ENCODE results near the gene HBD. TPM values are rescaled to one million over a fixed set of nuclear protein-coding genes. Genes with fewer than 3 reads are reported as not detected.

HBD gene
- total RNA-seq, 2 experiments from 2014 or later = not detected

DNA sequence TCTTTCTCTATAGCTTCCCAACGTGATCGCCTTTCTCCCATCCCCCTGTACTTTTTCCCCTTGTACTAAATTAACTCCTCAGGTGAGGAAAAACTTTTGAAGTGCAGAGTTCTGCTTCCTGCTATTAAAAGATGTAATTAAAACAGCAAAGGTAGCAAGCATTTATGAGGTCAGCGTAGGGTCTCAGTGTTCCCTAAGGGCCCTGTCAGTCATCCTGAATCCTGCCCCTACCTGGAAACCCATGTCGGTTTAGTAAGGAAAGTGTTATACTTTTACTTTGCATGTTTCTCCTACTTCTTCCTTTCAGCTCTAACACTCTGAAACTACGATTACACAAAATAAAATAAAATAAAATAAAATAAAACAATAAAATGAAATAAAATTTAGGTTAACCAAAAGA, 6.2 kb downstream of the HBD start:
- Mint-ChIP-seq H3K27me3 (peaks cover 2% of the 10 kb centered on the region), H3K4me3 (no peak overlapping the region), H3K9me3 (ENCODE audit: low read depth) (no peaks in the 10 kb centered on the region), H3K27ac (no peak overlapping the region), H3K4me1 (no peaks in the 10 kb centered on the region), H3K36me3 (ENCODE audit: low read depth) (no peaks in the 10 kb centered on the region)
- ChIA-PET CTCF (no interaction called here), POLR2A (no interaction called here)
- DNase-seq (no peak), ATAC-seq (no peak)
- intact Hi-C loops (cut with DNase I, micrococcal nuclease) = no loop called here

DNA sequence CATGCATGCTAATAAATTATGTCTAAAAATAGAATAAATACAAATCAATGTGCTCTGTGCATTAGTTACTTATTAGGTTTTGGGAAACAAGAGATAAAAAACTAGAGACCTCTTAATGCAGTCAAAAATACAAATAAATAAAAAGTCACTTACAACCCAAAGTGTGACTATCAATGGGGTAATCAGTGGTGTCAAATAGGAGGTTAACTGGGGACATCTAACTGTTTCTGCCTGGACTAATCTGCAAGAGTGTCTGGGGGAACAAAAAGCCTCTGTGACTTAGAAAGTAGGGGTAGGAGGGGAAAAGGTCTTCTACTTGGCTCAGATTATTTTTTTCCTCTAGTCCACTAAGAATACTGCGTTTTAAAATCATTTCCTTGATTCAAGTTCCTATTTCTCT, 6.6 kb downstream of the HBD start:
- H3K9me3 Mint-ChIP-seq (ENCODE audit: low read depth) = no peaks in the 10 kb centered on the region
- H3K4me3 Mint-ChIP-seq = no peak overlapping the region
- intact Hi-C loops (cut with DNase I, micrococcal nuclease) = no loop called here
- H3K4me1 Mint-ChIP-seq = no peaks in the 10 kb centered on the region
- ChIA-PET POLR2A (no interaction called here), CTCF (no interaction called here)
- H3K27me3 Mint-ChIP-seq = peaks cover 2% of the 10 kb centered on the region
- DNase-seq (no peak), ATAC-seq (no peak)
- H3K36me3 Mint-ChIP-seq (ENCODE audit: low read depth) = no peaks in the 10 kb centered on the region
- no peak overlapping the region for H3K27ac Mint-ChIP-seq

DNA sequence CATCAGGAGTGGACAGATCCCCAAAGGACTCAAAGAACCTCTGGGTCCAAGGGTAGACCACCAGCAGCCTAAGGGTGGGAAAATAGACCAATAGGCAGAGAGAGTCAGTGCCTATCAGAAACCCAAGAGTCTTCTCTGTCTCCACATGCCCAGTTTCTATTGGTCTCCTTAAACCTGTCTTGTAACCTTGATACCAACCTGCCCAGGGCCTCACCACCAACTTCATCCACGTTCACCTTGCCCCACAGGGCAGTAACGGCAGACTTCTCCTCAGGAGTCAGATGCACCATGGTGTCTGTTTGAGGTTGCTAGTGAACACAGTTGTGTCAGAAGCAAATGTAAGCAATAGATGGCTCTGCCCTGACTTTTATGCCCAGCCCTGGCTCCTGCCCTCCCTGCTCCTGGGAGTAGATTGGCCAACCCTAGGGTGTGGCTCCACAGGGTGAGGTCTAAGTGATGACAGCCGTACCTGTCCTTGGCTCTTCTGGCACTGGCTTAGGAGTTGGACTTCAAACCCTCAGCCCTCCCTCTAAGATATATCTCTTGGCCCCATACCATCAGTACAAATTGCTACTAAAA, 7.5 kb downstream of the HBD start, which contains the start of gene HBB:
Gene HBB (minus strand): TSS at position 340 of the 579 bp plus-strand sequence. CDS start 50 bp downstream, at position 290.
- Mint-ChIP-seq H3K27ac (no peak within 1 kb of the TSS), H3K9me3 (ENCODE audit: low read depth) (no peaks in the 10 kb centered on the region), H3K36me3 (ENCODE audit: low read depth) (no peaks in the 10 kb centered on the region), H3K4me3 (no peak within 1 kb of the TSS), H3K27me3 (no peaks in the 10 kb centered on the region), H3K4me1 (no peaks in the 10 kb centered on the region)
- intact Hi-C loops (cut with DNase I, micrococcal nuclease) = no loop called here
- ChIA-PET POLR2A (no interaction called here), CTCF (no interaction called here)
- no peak for ATAC-seq
- no peak for DNase-seq

DNA sequence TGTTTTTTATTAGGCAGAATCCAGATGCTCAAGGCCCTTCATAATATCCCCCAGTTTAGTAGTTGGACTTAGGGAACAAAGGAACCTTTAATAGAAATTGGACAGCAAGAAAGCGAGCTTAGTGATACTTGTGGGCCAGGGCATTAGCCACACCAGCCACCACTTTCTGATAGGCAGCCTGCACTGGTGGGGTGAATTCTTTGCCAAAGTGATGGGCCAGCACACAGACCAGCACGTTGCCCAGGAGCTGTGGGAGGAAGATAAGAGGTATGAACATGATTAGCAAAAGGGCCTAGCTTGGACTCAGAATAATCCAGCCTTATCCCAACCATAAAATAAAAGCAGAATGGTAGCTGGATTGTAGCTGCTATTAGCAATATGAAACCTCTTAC, 8.8 kb downstream of the HBD start:
- DNase-seq (no peak), ATAC-seq (no peak)
- ChIA-PET POLR2A (no interaction called here), CTCF (no interaction called here)
- Mint-ChIP-seq H3K4me1 (no peaks in the 10 kb centered on the region), H3K9me3 (ENCODE audit: low read depth) (no peaks in the 10 kb centered on the region), H3K4me3 (no peak overlapping the region), H3K27ac (no peak overlapping the region), H3K36me3 (ENCODE audit: low read depth) (no peaks in the 10 kb centered on the region), H3K27me3 (no peaks in the 10 kb centered on the region)
- intact Hi-C loops (cut with DNase I, micrococcal nuclease) = no loop called here

DNA sequence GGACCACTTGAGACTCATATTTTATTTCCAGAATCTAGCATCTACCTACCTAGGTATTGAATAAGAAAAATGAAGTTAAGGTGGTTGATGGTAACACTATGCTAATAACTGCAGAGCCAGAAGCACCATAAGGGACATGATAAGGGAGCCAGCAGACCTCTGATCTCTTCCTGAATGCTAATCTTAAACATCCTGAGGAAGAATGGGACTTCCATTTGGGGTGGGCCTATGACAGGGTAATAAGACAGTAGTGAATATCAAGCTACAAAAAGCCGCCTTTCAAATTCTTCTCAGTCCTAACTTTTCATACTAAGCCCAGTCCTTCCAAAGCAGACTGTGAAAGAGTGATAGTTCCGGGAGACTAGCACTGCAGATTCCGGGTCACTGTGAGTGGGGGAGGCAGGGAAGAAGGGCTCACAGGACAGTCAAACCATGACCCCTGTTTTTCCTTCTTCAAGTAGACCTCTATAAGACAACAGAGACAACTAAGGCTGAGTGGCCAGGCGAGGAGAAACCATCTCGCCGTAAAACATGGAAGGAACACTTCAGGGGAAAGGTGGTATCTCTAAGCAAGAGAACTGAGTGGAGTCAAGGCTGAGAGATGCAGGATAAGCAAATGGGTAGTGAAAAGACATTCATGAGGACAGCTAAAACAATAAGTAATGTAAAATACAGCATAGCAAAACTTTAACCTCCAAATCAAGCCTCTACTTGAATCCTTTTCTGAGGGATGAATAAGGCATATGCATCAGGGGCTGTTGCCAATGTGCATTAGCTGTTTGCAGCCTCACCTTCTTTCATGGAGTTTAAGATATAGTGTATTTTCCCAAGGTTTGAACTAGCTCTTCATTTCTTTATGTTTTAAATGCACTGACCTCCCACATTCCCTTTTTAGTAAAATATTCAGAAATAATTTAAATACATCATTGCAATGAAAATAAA, 9.5 kb downstream of the HBD start:
- no peaks in the 10 kb centered on the region for H3K9me3 Mint-ChIP-seq (ENCODE audit: low read depth)
- ChIA-PET POLR2A (no interaction called here), CTCF (no interaction called here)
- no peaks in the 10 kb centered on the region for H3K4me1 Mint-ChIP-seq
- intact Hi-C loops (cut with DNase I, micrococcal nuclease) = no loop called here
- no peak overlapping the region for H3K4me3 Mint-ChIP-seq
- no peak overlapping the region for H3K27ac Mint-ChIP-seq
- DNase-seq (no peak), ATAC-seq (no peak)
- no peaks in the 10 kb centered on the region for H3K27me3 Mint-ChIP-seq
- H3K36me3 Mint-ChIP-seq (ENCODE audit: low read depth) = no peaks in the 10 kb centered on the region

DNA sequence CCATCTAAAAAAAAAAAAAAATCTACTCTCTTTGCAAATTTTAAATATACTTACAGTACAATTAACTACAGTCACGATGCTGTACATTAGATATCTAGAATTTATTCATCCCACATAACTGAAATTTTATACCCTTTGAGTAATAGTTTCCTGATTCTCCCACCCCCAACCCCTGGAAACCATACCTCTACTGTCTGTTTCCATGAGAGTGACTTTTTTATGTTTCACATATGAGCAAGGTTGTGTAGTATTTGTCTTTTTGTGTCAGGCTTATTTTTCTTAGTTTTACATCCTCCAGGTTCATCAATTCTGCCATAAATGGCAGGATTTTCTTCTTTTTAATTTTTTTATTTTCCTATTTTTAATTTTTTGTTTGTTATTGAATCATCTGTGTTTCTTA, 10.6 kb downstream of the HBD start:
- no peak for ATAC-seq
- no peaks in the 10 kb centered on the region for H3K27me3 Mint-ChIP-seq
- no peak for DNase-seq
- ChIA-PET CTCF (no interaction called here), POLR2A (no interaction called here)
- H3K4me3 Mint-ChIP-seq = no peak overlapping the region
- H3K36me3 Mint-ChIP-seq (ENCODE audit: low read depth) = no peaks in the 10 kb centered on the region
- H3K27ac Mint-ChIP-seq = no peak overlapping the region
- no peaks in the 10 kb centered on the region for H3K4me1 Mint-ChIP-seq
- intact Hi-C loops (cut with DNase I, micrococcal nuclease) = no loop called here
- no peaks in the 10 kb centered on the region for H3K9me3 Mint-ChIP-seq (ENCODE audit: low read depth)

DNA sequence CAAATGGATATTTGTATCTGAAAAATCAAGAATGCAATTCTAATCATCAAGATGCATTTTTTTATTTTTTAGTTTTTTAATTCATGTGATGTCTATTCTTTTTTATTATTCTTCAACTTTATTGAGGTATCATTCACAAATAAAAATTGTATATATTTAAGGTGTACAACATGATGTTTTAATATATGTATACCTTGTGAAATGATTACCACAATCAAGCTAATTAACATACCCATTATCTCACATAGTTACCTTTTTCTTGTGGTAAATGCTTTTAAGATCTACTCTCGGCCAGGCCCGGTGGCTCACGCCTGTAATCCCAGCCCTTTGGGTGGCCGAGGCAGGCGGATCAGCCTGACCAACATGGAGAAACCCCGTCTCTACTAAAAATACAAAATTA, 11.1 kb downstream of the HBD start:
- CTCF ChIA-PET = no interaction called here
- intact Hi-C loops (cut with DNase I, micrococcal nuclease) = no loop called here
- no peak overlapping the region for H3K27ac Mint-ChIP-seq
- ATAC-seq (no peak), DNase-seq (no peak)
- H3K36me3 Mint-ChIP-seq (ENCODE audit: low read depth) = no peaks in the 10 kb centered on the region
- POLR2A ChIA-PET = no interaction called here
- H3K9me3 Mint-ChIP-seq (ENCODE audit: low read depth) = no peaks in the 10 kb centered on the region
- no peaks in the 10 kb centered on the region for H3K27me3 Mint-ChIP-seq
- no peak overlapping the region for H3K4me3 Mint-ChIP-seq
- H3K4me1 Mint-ChIP-seq = no peaks in the 10 kb centered on the region

DNA sequence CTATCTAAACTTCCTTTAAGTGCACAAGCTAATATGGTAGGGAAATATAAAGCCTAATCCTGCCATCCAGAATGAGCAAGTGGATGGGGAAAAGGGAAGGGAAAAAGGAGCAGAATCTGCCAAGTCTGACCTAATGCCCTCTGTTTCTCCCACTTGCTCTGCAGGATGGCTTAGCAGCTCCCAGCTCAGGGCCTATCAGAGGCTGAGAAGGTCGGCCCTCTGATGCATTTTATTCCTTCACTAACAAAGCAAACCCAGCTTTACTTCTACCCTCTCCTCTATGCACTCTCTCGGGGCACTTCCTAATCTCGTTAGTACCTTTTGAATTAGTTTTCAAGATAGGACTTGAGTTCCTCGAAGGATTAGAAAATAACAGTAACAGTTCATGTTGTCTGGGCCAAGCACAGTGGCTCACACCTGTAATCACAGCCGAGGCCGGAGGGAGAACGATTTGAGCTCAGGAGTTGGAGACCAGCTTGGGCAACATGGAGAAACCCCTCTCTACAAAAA, 23.9 kb downstream of the HBD start:
- intact Hi-C loops (cut with DNase I, micrococcal nuclease) = no loop called here
- CTCF ChIA-PET = no interaction called here
- ATAC-seq (no peak), DNase-seq (no peak)
- Mint-ChIP-seq H3K4me3 (no peak overlapping the region), H3K4me1 (no peaks in the 10 kb centered on the region), H3K9me3 (ENCODE audit: low read depth) (no peaks in the 10 kb centered on the region), H3K36me3 (ENCODE audit: low read depth) (no peaks in the 10 kb centered on the region), H3K27ac (no peak overlapping the region), H3K27me3 (no peaks in the 10 kb centered on the region)
- POLR2A ChIA-PET = no interaction called here

DNA sequence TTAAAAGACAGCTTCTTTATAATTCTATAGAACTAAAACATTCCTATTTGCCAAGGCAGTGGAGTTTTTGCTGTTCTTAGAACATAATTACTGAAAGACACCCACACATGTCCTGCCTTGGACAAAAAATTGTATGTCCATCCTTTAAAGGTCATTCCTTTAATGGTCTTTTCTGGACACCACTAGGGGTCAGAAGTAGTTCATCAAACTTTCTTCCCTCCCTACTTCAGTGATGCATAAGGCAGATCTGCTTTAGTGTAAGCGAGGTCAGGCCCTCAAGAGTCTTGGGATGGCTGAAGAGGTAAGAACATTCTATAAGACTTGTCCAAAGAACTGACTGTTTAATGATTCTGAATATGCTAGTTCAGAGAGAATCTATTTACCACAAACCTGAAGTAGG, 29.5 kb downstream of the HBD start:
- Mint-ChIP-seq H3K4me1 (no peaks in the 10 kb centered on the region), H3K27ac (no peak overlapping the region), H3K27me3 (peaks cover 6% of the 10 kb centered on the region), H3K4me3 (no peak overlapping the region), H3K36me3 (ENCODE audit: low read depth) (no peaks in the 10 kb centered on the region), H3K9me3 (ENCODE audit: low read depth) (no peaks in the 10 kb centered on the region)
- ATAC-seq = no peak
- CTCF ChIA-PET = no interaction called here
- POLR2A ChIA-PET = no interaction called here
- DNase-seq = no peak
- intact Hi-C loops (cut with DNase I, micrococcal nuclease) = loop anchor here in 1 of 2 experiments (10.0 kb wide), 1 partner anchor 180 kb away; the partner anchor contains the start of gene OR51M1

DNA sequence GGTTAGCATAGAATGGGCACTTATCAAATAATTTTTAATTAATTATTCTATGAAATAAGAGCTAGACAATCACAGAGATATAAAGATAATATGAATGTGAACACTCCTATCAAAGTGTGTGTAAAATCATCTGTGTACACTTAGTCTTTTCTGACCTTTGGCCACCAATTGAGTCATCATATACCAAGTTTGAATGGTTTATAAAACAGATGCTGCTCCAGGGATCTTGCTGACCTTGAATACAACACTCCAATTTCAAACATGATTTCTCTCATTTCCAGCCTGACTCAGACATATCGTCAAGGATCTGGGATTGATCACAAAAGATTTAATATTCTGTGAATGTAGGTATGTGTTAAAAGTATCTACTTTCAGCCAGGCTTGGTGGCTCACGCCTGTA, 30.9 kb downstream of the HBD start:
- Mint-ChIP-seq H3K27ac (no peak overlapping the region), H3K27me3 (peaks cover 8% of the 10 kb centered on the region), H3K9me3 (ENCODE audit: low read depth) (no peaks in the 10 kb centered on the region), H3K4me1 (no peaks in the 10 kb centered on the region), H3K36me3 (ENCODE audit: low read depth) (no peaks in the 10 kb centered on the region), H3K4me3 (no peak overlapping the region)
- CTCF ChIA-PET = interaction anchor here (1.6 kb wide), 1 partner anchor 11 kb away, joined by 3 read pairs; no protein-coding TSS in a partner anchor
- ATAC-seq = no peak
- POLR2A ChIA-PET = no interaction called here
- DNase-seq = no peak
- intact Hi-C loops (cut with DNase I, micrococcal nuclease) = loop anchor here in 1 of 2 experiments (10.0 kb wide), 1 partner anchor 181 kb away; the partner anchor contains the start of gene OR51M1

DNA sequence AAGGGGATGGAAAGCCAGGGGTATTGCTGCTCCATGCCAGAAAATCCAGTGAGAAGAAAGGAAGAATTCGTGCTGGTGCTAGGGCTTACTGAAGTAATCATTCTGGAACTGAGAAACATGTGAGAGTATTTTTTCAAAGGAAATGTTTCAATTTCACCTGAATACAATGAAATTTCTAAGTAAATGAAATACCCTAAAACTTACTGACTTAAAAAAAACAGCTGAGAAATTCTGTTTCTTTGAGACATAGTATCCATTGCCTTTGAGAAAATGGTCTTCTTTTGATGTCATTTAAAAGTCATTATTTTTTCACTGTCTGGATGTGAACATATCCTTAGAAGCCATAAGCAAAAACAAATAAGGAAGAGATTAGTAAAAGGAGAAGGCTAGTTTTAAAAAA, 33.7 kb downstream of the HBD start, which contains the start of gene OR51V1:
Gene OR51V1 (minus strand): TSS at position 101 of the 400 bp plus-strand sequence. CDS start 0 bp downstream, at position 101.
- H3K36me3 Mint-ChIP-seq (ENCODE audit: low read depth) = no peaks in the 10 kb centered on the region
- peaks cover 8% of the 10 kb centered on the region for H3K27me3 Mint-ChIP-seq
- no peak for DNase-seq
- intact Hi-C loops (cut with DNase I, micrococcal nuclease) = loop anchor here in 1 of 2 experiments (10.0 kb wide), 1 partner anchor 184 kb away; the partner anchor contains the start of gene OR51M1
- CTCF ChIA-PET = no interaction called here
- no peak within 1 kb of the TSS for H3K4me3 Mint-ChIP-seq
- H3K27ac Mint-ChIP-seq = no peak within 1 kb of the TSS
- ATAC-seq = no peak
- no peaks in the 10 kb centered on the region for H3K4me1 Mint-ChIP-seq
- no peaks in the 10 kb centered on the region for H3K9me3 Mint-ChIP-seq (ENCODE audit: low read depth)
- POLR2A ChIA-PET = no interaction called here

DNA sequence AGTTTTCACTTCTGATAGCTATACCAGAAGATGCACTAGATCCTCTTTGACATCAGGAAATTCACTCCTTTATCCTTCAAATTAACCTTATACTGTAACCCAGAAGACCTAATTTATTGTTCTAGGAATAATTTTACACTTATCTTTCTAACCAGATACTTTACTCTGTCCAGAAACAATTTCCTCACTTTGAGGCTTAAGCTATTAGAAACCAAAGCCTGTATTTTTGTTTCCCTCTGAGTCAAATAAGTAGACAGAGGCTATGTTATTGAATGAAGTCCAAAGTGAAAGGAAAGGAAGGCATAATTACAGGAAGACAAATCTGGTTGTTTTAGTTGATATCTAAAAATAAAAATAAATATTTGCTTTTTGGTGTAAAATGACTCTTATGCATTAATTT, 36.0 kb downstream of the HBD start:
- Mint-ChIP-seq H3K4me1 (no peaks in the 10 kb centered on the region), H3K27me3 (peaks cover 8% of the 10 kb centered on the region), H3K9me3 (ENCODE audit: low read depth) (no peaks in the 10 kb centered on the region), H3K36me3 (ENCODE audit: low read depth) (no peaks in the 10 kb centered on the region), H3K27ac (no peak overlapping the region), H3K4me3 (no peak overlapping the region)
- ChIA-PET POLR2A (interaction anchor here (0.6 kb wide), 1 partner anchor 120 kb away, joined by 5 read pairs; no protein-coding TSS in a partner anchor), CTCF (no interaction called here)
- no peak for DNase-seq
- intact Hi-C loops (cut with DNase I, micrococcal nuclease) = no loop called here
- no peak for ATAC-seq

Measured in activated CD4-positive, alpha-beta T cell treated with anti-CD3 and anti-CD28 coated beads for 36 hours (primary cell).